ENCODE results near the gene AKIRIN2. TPM values are rescaled to one million over a fixed set of nuclear protein-coding genes. Genes with fewer than 3 reads are reported as not detected.

AKIRIN2 gene
- total and polyA plus RNA-seq, 4 donors: 11.0 to 18.8 (median 14.4) TPM

DNA sequence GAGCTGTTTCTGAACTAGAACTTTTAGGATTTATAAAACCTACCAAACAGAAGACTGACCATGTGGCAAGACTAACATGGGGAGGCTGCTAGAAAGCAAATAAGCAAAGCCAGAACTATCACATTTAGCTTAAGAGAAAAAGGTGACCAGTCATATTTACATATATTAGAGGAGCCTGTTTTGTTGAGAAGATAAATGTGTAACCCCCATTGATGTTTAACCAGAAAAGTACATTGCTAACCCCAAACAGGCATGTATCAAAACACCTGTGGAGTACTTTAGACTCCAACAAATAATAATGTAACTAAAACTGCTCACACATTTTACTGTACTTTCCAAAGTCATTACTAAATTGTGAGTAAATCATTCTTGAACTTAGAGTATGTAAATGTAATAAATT is 35.0 kb downstream of the AKIRIN2 start:
- TF ChIP-seq EGR1 (IDR thresholded peaks at IDR 0.05; ENCODE audit: low read depth in 2 of 2) (no peak), RAD21 (IDR thresholded peaks at IDR 0.05) (no peak), HNF4A (conservative IDR thresholded peaks at IDR 0.05) (no peak), HNF4G (IDR thresholded peaks at IDR 0.05) (no peak), CTCF (IDR thresholded peaks at IDR 0.05; ENCODE audit: low read depth, low read length, missing input control) (no peak), MAX (IDR thresholded peaks at IDR 0.05) (no peak), FOXA1 (IDR thresholded peaks at IDR 0.05) (no peak), ZBTB33 (IDR thresholded peaks at IDR 0.05) (no peak), RXRA (IDR thresholded peaks at IDR 0.05) (no peak), SP1 (IDR thresholded peaks at IDR 0.05) (no peak), JUND (IDR thresholded peaks at IDR 0.05) (no peak), GABPA (IDR thresholded peaks at IDR 0.05 in 1 of 2, conservative IDR thresholded peaks at IDR 0.05 in 1 of 2) (no peak), TAF1 (conservative IDR thresholded peaks at IDR 0.05) (no peak), YY1 (IDR thresholded peaks at IDR 0.05) (no peak), ATF3 (IDR thresholded peaks at IDR 0.05) (no peak), FOXA2 (IDR thresholded peaks at IDR 0.05) (no peak), NR2F2 (IDR thresholded peaks at IDR 0.05) (no peak)
- TF ChIP-seq, protein P1, sequence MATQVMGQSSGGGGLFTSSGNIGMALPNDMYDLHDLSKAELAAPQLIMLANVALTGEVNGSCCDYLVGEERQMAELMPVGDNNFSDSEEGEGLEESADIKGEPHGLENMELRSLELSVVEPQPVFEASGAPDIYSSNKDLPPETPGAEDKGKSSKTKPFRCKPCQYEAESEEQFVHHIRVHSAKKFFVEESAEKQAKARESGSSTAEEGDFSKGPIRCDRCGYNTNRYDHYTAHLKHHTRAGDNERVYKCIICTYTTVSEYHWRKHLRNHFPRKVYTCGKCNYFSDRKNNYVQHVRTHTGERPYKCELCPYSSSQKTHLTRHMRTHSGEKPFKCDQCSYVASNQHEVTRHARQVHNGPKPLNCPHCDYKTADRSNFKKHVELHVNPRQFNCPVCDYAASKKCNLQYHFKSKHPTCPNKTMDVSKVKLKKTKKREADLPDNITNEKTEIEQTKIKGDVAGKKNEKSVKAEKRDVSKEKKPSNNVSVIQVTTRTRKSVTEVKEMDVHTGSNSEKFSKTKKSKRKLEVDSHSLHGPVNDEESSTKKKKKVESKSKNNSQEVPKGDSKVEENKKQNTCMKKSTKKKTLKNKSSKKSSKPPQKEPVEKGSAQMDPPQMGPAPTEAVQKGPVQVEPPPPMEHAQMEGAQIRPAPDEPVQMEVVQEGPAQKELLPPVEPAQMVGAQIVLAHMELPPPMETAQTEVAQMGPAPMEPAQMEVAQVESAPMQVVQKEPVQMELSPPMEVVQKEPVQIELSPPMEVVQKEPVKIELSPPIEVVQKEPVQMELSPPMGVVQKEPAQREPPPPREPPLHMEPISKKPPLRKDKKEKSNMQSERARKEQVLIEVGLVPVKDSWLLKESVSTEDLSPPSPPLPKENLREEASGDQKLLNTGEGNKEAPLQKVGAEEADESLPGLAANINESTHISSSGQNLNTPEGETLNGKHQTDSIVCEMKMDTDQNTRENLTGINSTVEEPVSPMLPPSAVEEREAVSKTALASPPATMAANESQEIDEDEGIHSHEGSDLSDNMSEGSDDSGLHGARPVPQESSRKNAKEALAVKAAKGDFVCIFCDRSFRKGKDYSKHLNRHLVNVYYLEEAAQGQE (IDR thresholded peaks at IDR 0.05): no peak

More for the DNA sequence above, 35.0 kb downstream of the AKIRIN2 start:
- DNase-seq (ENCODE audit: low spot score): no peak
- Histone ChIP-seq H3K9me3 (ENCODE audit: control insufficient read depth in 4 of 4, low read length in 3 of 4) (no peaks in the 10 kb centered on the region), H3K36me3 (ENCODE audit: control insufficient read depth in 4 of 4, insufficient read depth in 3 of 4, low read depth in 1 of 4, low read length in 3 of 4) (no peaks in the 10 kb centered on the region), H3K9ac (ENCODE audit: low read depth in 1 of 2, low read length in 2 of 2) (peak overlapping the region in 1 of 2 donors; percentile 16), H3K4me1 (ENCODE audit: control insufficient read depth in 4 of 4, insufficient read depth in 4 of 4, low read length in 3 of 4) (peaks cover 11 to 35% (median 21%) of the 10 kb centered on the region in 4 donors), H3K27ac (ENCODE audit: low read depth in 1 of 2, low read length in 2 of 2) (peak overlapping the region; percentile 69 to 72), H3K27me3 (ENCODE audit: control insufficient read depth in 4 of 4, insufficient read depth in 4 of 4, low read length in 3 of 4) (no peaks in the 10 kb centered on the region), H3K4me3 (ENCODE audit: low read depth in 1 of 3, low read length in 3 of 3) (no peak overlapping the region)
